ENCODE results near the gene LRRC27. TPM values are rescaled to one million over a fixed set of nuclear protein-coding genes. Genes with fewer than 3 reads are reported as not detected.
A peak's percentile ranks its signal among the peaks of the same experiment; 100 is the strongest.

The LRRC27 gene
- total RNA-seq, 1 donor from 2014 or later: 3.2 TPM

- ATAC-seq (no peak), DNase-seq (no peak)
- intact Hi-C loops (cut with micrococcal nuclease): no loop called here
Observed at GRCh38 chr10:132414402-132415016, 82.5 kb downstream of the LRRC27 start.

GRCh38 chr10:132415255-132415654, 83.3 kb downstream of the LRRC27 start:
- DNase-seq: no peak
- ATAC-seq: no peak
- intact Hi-C loops (cut with micrococcal nuclease): no loop called here

GRCh38 chr10:132415956-132416355, 84.0 kb downstream of the LRRC27 start:
- DNase-seq: no peak
- intact Hi-C loops (cut with micrococcal nuclease): no loop called here
- no peak for ATAC-seq

- DNase-seq (no peak), ATAC-seq (no peak)
- intact Hi-C loops (cut with micrococcal nuclease): no loop called here
Observed at GRCh38 chr10:132416566-132417256, 84.7 kb downstream of the LRRC27 start.

DNA sequence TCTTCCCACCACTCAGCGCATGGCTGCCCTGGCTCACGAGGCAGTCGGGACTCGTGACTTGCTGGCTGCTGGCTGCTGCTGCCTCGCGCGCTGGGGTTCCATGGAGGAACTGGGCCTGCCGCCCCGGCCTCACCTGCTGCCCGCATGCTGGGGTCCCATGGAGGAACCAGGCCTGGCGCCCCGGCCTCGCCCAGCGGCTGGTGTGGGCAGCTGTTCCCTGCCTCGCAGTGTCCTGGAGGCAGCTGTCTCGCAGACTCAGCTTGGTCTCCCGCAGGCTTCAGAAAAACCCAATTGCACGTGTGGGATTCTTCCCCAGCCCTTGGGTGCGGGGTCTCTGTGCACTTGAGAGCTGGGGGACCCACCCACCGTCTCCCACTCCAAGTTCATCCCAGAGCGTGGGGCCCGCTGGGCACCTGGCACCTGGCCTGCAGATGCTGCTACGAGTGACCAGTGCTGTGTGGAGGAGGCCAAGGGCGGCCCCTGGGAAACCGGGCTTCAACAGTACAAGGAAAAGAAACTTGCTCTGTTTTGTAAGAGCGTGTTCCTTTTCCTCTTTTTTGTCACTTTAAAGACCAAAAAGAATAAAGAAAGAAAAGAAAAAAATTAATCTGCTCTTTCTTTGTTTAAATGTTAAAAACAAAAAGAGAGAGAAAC, 85.4 kb downstream of the LRRC27 start:
- ATAC-seq (no peak), DNase-seq (no peak)
- intact Hi-C loops (cut with micrococcal nuclease): no loop called here

DNA sequence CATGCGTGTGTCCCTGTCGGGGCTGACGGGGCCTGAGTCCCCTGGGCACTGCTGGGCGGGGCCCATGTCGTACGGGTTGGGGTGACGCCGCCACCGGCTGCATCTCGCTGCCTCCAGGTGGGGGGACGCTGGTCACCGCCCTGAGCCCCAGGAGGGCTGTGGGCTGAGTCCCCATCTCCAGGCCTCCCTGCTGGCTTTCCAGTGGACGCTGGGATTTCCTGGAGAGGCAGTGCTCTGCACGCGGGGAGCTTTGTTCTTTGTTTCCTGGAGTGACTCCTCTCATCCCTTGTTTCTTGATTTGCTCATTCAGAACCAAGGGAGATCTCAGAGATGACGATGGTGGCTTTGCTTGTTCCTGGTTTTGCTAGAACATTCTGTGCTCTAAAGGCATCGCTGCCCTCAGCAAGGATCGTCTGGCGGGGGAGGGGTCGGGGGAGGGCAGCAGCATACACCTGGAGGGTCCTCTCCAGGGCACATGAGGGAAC, 86.0 kb downstream of the LRRC27 start:
- intact Hi-C loops (cut with micrococcal nuclease): no loop called here
- DNase-seq (no peak), ATAC-seq (no peak)

GRCh38 chr10:132418527-132419416, 86.8 kb downstream of the LRRC27 start:
- intact Hi-C loops (cut with micrococcal nuclease): no loop called here
- peak; percentile 31 for ATAC-seq
- peak; percentile 66 for DNase-seq

GRCh38 chr10:132419538-132420468, 87.8 kb downstream of the LRRC27 start:
- intact Hi-C loops (cut with micrococcal nuclease): no loop called here
- DNase-seq: no peak
- ATAC-seq: no peak

DNA sequence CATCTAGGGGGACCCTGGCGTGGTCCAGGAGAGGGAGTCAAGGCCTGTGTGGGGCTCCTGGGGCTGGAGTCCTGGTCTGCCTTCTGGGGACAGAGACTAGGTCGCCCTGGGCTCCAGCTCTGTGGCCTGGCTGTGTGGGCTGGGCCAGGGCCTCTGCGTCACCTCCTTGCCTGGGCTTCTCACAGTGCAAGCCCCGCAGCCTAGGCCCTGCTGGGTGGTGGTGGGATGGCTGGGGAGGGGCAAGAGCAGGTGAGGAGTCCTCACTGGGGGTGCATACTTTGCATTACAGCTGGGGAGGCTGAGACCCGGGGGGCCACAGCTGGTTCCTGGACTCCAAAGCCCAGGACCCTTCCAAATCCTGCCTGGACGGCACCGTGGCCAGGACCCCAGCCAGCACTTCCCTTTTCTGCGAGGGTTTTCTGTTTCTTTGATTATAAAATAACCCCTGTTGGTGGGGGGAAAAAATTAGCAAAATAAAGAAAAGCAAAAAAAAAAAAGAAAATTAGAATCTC, 88.5 kb downstream of the LRRC27 start:
- DNase-seq (no peak), ATAC-seq (peak; percentile 3)
- intact Hi-C loops (cut with micrococcal nuclease): no loop called here

- DNase-seq: peak; percentile 85
- intact Hi-C loops (cut with micrococcal nuclease): no loop called here
- ATAC-seq: peak; percentile 92
Observed at GRCh38 chr10:132420981-132421846, 89.2 kb downstream of the LRRC27 start.

- ATAC-seq (no peak), DNase-seq (no peak)
- intact Hi-C loops (cut with micrococcal nuclease): no loop called here
Observed at GRCh38 chr10:132421847-132422751, 90.1 kb downstream of the LRRC27 start.

GRCh38 chr10:132422903-132423825, 91.2 kb downstream of the LRRC27 start:
- ATAC-seq (no peak), DNase-seq (no peak)
- intact Hi-C loops (cut with micrococcal nuclease): no loop called here

DNA sequence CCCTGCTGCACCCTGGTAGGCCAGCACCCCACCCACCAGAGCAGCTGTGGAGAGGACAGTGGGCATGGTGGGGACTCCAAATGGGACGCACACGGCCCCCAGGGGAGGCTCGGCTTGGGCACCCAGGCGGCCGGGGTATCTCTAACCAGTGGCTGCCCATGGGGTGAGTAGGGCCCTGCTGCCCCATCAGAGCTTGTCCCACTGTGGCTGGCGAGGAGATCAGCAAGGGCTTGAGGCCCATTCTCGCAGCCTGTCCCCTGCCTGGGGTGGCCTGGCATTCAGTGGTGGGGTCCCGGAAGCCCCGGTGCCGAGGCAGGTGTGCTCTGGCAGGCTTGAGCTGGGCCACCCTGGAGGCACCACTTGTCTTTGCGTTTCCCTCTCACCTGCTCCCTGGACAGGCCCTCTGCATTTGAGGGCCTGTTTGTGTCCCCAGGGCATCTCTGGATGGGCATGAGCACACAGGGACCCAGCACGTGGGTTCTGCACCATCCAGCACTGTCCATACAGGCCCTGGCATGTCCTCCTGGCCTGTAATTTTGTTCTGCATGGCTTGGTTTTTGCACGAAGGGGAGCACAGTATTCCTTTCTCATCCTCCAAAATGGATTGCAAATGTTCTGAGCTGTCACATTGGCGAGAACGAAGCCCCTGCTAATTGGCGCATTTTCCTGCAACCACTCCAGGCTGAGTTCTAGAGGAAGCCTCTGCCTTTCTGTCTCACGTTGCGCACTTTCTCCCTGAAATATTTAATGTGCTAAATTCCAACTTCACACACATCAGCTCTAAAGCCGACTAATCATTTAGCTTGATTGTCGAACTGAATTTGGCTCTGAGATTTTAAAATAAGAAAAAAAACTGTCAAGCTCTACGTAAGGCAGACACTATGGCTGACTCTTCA, 92.2 kb downstream of the LRRC27 start:
- intact Hi-C loops (cut with micrococcal nuclease): no loop called here
- no peak for ATAC-seq
- no peak for DNase-seq

DNA sequence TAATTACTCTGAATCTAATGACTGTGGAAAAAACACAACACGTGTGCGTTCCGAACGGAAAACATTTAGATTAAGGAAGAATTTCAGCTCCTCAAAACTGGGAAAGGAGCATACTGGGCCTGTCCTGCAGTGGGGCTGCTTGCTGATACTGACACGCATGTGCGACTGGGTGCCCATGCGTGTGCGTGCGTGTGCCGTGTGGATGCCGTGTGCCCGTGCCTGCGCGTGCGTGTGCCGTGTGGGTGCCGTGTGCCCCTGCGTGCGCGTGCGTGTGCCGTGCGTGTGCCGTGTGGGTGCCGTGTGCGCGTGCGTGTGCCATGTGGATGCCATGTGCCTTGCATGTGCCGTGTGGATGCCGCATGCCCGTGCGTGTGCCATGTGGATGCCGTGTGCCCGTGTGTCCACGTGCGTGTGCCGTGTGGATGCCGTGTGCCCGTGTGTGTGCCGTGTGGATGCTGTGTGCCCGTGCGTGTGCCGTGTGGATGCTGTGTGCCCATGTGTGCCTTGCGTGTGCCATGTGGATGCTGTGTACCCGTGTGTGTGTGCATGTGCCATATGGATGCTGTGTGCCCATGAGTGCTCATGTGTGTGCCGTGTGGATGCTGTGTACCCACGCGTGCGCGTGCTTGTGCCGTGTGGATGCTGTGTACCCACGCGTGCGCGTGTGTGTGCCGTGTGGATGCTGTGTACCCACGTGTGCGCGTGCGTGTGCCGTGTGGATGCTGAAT, 93.2 kb downstream of the LRRC27 start:
- intact Hi-C loops (cut with micrococcal nuclease): no loop called here
- no peak for DNase-seq
- ATAC-seq: no peak
